Natural killer cell (primary cell): Measurements from ENCODE around the gene AGRP. TPM values are rescaled to one million over a fixed set of nuclear protein-coding genes. Genes with fewer than 3 reads are reported as not detected.
A peak's percentile ranks its signal among the peaks of the same experiment; 100 is the strongest.

Experiments
- ATAC-seq, 3 donors: fragments of 150-1000 bp in 2 of 3; fragments of 200-7000 bp in 1 of 3; cut with Tn5 transposase; 1 replicate in 1 of 3; 2 replicates in 2 of 3; pipeline ENCODE4 v1.10.0; 2021; ENCODE audit warnings: mild to moderate bottlenecking in 2 of 3, moderate library complexity in 2 of 3
- DNase-seq, 2 donors: peaks; one replicate each; pipeline versions ENCODE4 v3.0.0 to v3.0.0-alpha.2; 2013 to 2021; ENCODE audit warnings: mixed read lengths in 1 of 2
- H3K27ac ChIP-seq: one replicate; pipeline ENCODE4 v1.5.1; 2013; ENCODE audit warnings: mild to moderate bottlenecking, low read length
- H3K27me3 ChIP-seq: one replicate; pipeline ENCODE4 v1.6.1; 2013; ENCODE audit warnings: low read length; ENCODE audit not compliant: control insufficient read depth, insufficient read depth
- H3K36me3 ChIP-seq: one replicate; pipeline ENCODE4 v1.6.1; 2013; ENCODE audit warnings: low read length; ENCODE audit not compliant: control insufficient read depth, insufficient read depth
- H3K4me1 ChIP-seq: one replicate; pipeline ENCODE4 v1.6.1; 2013; ENCODE audit warnings: low read length; ENCODE audit not compliant: control insufficient read depth, insufficient read depth
- H3K4me3 ChIP-seq: one replicate; pipeline ENCODE4 v1.5.1; 2013; ENCODE audit warnings: low read length
- H3K9me3 ChIP-seq: one replicate; pipeline ENCODE4 v1.6.1; 2013; ENCODE audit warnings: low read length; ENCODE audit not compliant: control insufficient read depth, insufficient read depth
- H3K27ac Mint-ChIP-seq, 2 donors: one replicate each; pipeline ENCODE4 v1.8.0; 2022; ENCODE audit warnings: mild to moderate bottlenecking in 2 of 2, mixed read lengths in 2 of 2, moderate library complexity in 1 of 2
- H3K27me3 Mint-ChIP-seq, 2 donors: one replicate each; pipeline ENCODE4 v1.8.0; 2022; ENCODE audit warnings: low read depth in 2 of 2, mixed read lengths in 2 of 2
- H3K36me3 Mint-ChIP-seq: one replicate; pipeline ENCODE4 v1.8.0; 2022; ENCODE audit warnings: mixed read lengths
- H3K4me1 Mint-ChIP-seq, 2 donors: one replicate each; pipeline ENCODE4 v1.8.0; 2022; ENCODE audit warnings: mixed read lengths in 2 of 2
- H3K4me3 Mint-ChIP-seq: one replicate; pipeline ENCODE4 v1.8.0; 2022; ENCODE audit warnings: mild to moderate bottlenecking, moderate library complexity, mixed read lengths
- H3K9me3 Mint-ChIP-seq, 2 donors: one replicate each; pipeline ENCODE4 v1.8.0; 2022; ENCODE audit warnings: mixed read lengths in 2 of 2
- WGBS: methylation state at CpG from one replicate; pipeline ENCODE4 v1.1.7; 2013; ENCODE audit warnings: missing lambda C conversion rate; ENCODE audit not compliant: insufficient coverage; 5-methylcytosine and 5-hydroxymethylcytosine counted together
- intact Hi-C: fragments of 100-400 bp; cut with micrococcal nuclease; formaldehyde crosslinking; loops from one replicate; pipeline ENCODE4 v1.14.2; 2022
- total RNA-seq, 4 donors: library from RNA; stranded (reverse); fragments of 120-200 nt in 1 of 4; gene quantifications; one replicate each; pipeline versions ENCODE4 v1.2.3 to v1.2.4, GENCODE V29; 2013 to 2022
- TF ChIP-seq, protein P1 (sequence below): fragments of 200-600 bp; IDR thresholded peaks from one replicate; pipeline ENCODE4 v1.8.0; 2022; ENCODE audit warnings: antibody characterized with exemption

Gene AGRP
- total RNA-seq, 3 donors from 2014 or later (not counting 1 experiment from before 2014, with no cell fraction given), result 0.50 TPM; not detected in 2

GRCh38 chr16:67471758-67472384 lies 11.5 kb downstream of the AGRP start:
- Mint-ChIP-seq H3K4me3 (no peak overlapping the region), H3K36me3 (no peaks in the 10 kb centered on the region), H3K27ac (peak overlapping the region in 1 of 2 donors; percentile 11), H3K27me3 (no peaks in the 10 kb centered on the region), H3K4me1 (peaks cover 60 to 65% of the 10 kb centered on the region in 2 donors), H3K9me3 (no peaks in the 10 kb centered on the region)
- no peak for ATAC-seq
- peaks cover 11% of the 10 kb centered on the region for H3K4me1 ChIP-seq
- no peaks in the 10 kb centered on the region for H3K27me3 ChIP-seq
- 89% methylated on average over 6 of the region's 6 CpGs for WGBS
- no peaks in the 10 kb centered on the region for H3K36me3 ChIP-seq
- intact Hi-C loops, result no loop called here
- no peak overlapping the region for H3K27ac ChIP-seq
- DNase-seq, result no peak
- TF ChIP-seq, protein P1, sequence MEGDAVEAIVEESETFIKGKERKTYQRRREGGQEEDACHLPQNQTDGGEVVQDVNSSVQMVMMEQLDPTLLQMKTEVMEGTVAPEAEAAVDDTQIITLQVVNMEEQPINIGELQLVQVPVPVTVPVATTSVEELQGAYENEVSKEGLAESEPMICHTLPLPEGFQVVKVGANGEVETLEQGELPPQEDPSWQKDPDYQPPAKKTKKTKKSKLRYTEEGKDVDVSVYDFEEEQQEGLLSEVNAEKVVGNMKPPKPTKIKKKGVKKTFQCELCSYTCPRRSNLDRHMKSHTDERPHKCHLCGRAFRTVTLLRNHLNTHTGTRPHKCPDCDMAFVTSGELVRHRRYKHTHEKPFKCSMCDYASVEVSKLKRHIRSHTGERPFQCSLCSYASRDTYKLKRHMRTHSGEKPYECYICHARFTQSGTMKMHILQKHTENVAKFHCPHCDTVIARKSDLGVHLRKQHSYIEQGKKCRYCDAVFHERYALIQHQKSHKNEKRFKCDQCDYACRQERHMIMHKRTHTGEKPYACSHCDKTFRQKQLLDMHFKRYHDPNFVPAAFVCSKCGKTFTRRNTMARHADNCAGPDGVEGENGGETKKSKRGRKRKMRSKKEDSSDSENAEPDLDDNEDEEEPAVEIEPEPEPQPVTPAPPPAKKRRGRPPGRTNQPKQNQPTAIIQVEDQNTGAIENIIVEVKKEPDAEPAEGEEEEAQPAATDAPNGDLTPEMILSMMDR, result no peak
- no peak overlapping the region for H3K4me3 ChIP-seq
- no peaks in the 10 kb centered on the region for H3K9me3 ChIP-seq

- 96% methylated on average over 7 of the region's 7 CpGs for WGBS
- Mint-ChIP-seq H3K27me3 (no peaks in the 10 kb centered on the region), H3K9me3 (no peaks in the 10 kb centered on the region), H3K36me3 (no peaks in the 10 kb centered on the region), H3K4me1 (peaks cover 64 to 76% of the 10 kb centered on the region in 2 donors), H3K27ac (no peak overlapping the region), H3K4me3 (no peak overlapping the region)
- Histone ChIP-seq H3K27me3 (no peaks in the 10 kb centered on the region), H3K9me3 (no peaks in the 10 kb centered on the region), H3K4me1 (peaks cover 18% of the 10 kb centered on the region), H3K27ac (no peak overlapping the region), H3K36me3 (no peaks in the 10 kb centered on the region), H3K4me3 (no peak overlapping the region)
- intact Hi-C loops, result no loop called here
- ATAC-seq (no peak), DNase-seq (no peak)
- TF ChIP-seq, protein P1, result no peak
These were observed 13.0 kb downstream of the AGRP start for GRCh38 chr16:67470359-67470758.

DNA sequence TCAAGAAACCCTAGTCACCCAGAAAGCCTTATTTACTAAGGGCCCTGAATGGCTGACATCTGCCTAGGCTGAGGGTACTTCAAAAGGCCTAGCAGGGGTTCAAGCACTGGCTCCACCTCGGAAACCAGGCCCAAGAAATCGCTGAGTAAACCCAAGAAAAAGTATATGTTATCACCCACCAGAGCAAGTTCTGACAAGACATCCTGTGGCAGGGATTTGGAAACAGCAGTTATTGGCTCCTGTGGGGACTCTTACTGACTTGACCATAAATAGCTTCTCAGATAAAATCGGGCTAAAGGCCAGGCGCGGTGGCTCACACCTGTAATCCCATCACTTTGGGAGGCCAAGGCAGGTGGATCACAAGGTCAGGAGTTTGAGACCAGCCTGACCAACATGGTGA lies 14.6 kb downstream of the AGRP start:
- Histone ChIP-seq H3K4me3 (no peak overlapping the region), H3K27me3 (no peaks in the 10 kb centered on the region), H3K36me3 (no peaks in the 10 kb centered on the region), H3K4me1 (peaks cover 19% of the 10 kb centered on the region), H3K27ac (no peak overlapping the region), H3K9me3 (no peaks in the 10 kb centered on the region)
- Mint-ChIP-seq H3K4me1 (peaks cover 56 to 73% of the 10 kb centered on the region in 2 donors), H3K9me3 (no peaks in the 10 kb centered on the region), H3K27ac (no peak overlapping the region), H3K27me3 (no peaks in the 10 kb centered on the region), H3K4me3 (no peak overlapping the region), H3K36me3 (no peaks in the 10 kb centered on the region)
- 88% methylated on average over 5 of the region's 5 CpGs for WGBS
- TF ChIP-seq, protein P1, result no peak
- intact Hi-C loops, result loop anchor here (5.0 kb wide), 1 partner anchor 41 kb away; no protein-coding TSS in a partner anchor
- DNase-seq (no peak), ATAC-seq (no peak)

DNA sequence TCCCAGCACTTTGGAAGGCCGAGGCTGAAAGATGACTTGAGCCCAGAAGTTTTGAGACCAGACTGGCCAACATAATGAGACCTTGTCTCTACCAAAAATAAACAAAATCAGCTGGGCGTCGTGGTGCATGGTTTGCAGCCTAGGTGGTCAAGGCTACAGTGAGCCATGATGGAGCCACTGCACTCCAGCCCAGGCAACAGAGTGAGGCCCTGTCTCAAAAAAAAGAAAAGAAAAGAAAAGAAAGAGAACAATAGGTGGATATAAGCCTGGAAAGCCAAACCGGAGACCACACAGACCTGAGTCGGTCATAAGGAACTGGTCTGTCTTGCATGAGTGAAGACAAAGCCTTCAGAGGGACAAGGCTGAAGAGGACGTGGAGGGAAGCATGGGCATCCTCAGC lies 16.8 kb downstream of the AGRP start:
- H3K36me3 Mint-ChIP-seq, result no peaks in the 10 kb centered on the region
- WGBS, result 93% methylated on average over 6 of the region's 6 CpGs
- Histone ChIP-seq H3K27me3 (no peaks in the 10 kb centered on the region), H3K4me1 (peaks cover 7% of the 10 kb centered on the region), H3K4me3 (no peak overlapping the region), H3K36me3 (peaks cover 6% of the 10 kb centered on the region), H3K9me3 (no peaks in the 10 kb centered on the region), H3K27ac (no peak overlapping the region)
- peaks cover 43 to 71% of the 10 kb centered on the region in 2 donors for H3K4me1 Mint-ChIP-seq
- H3K27ac Mint-ChIP-seq, result peak overlapping the region in 1 of 2 donors; percentile 2
- no peak overlapping the region for H3K4me3 Mint-ChIP-seq
- intact Hi-C loops, result loop anchor here (5.0 kb wide), 1 partner anchor 39 kb away; no protein-coding TSS in a partner anchor
- ATAC-seq (no peak), DNase-seq (no peak)
- TF ChIP-seq, protein P1, result no peak
- H3K9me3 Mint-ChIP-seq, result no peaks in the 10 kb centered on the region
- H3K27me3 Mint-ChIP-seq, result no peaks in the 10 kb centered on the region
